HepG2 (cell line): ENCODE results near the gene GFER. TPM values are rescaled to one million over a fixed set of nuclear protein-coding genes. Genes with fewer than 3 reads are reported as not detected.

Source experiments
- CCAR2 ChIP-seq: fragments of 200-400 bp; formaldehyde crosslinking; optimal IDR thresholded peaks from 2 replicates; pipeline ENCODE3; 2018; ENCODE audit warnings: low read depth, mild to moderate bottlenecking, low read length, moderate library complexity
- CCDC6 ChIP-seq: sonication (generic); formaldehyde crosslinking; IDR thresholded peaks from 2 replicates; pipeline ENCODE4 v1.8.1; 2022; ENCODE audit warnings: mild to moderate bottlenecking, missing genetic modification reagents, moderate library complexity
- CREB1 ChIP-seq, 2 experiments: fragments of 450-650 bp in 1 of 2; IDR thresholded peaks; 2 replicates each; pipeline ENCODE4 v1.6.1; 2016 to 2017; ENCODE audit warnings: control low read depth in 1 of 2, mild to moderate bottlenecking in 1 of 2, missing compliant biosample characterization in 1 of 2, missing genetic modification characterization in 1 of 2
- KDM5A ChIP-seq: fragments of 200-600 bp; sonication (generic); IDR thresholded peaks from 2 replicates; pipeline ENCODE4 v1.7.0; 2018; ENCODE audit warnings: antibody characterized with exemption, mild to moderate bottlenecking, low read length, borderline replicate concordance
- KMT2B ChIP-seq: IDR thresholded peaks from 2 replicates; pipeline ENCODE4 v1.6.1; 2016; ENCODE audit warnings: missing genetic modification reagents, missing compliant biosample characterization
- NPAS2 ChIP-seq: sonication (generic); formaldehyde crosslinking; IDR thresholded peaks from 2 replicates; pipeline ENCODE4 v1.8.0; 2022; ENCODE audit warnings: mild to moderate bottlenecking, missing genetic modification reagents, borderline replicate concordance
- RFX1 ChIP-seq: fragments of 450-650 bp; IDR thresholded peaks from 2 replicates; pipeline ENCODE4 v1.6.1; 2017
- SMAD3 ChIP-seq: sonication (generic); formaldehyde crosslinking; IDR thresholded peaks from 2 replicates; pipeline ENCODE4 v1.4.0; 2020; ENCODE audit warnings: missing genetic modification reagents
- TOPORS ChIP-seq: sonication (generic); formaldehyde crosslinking; IDR thresholded peaks from 2 replicates; pipeline ENCODE4 v1.8.0; 2023; ENCODE audit warnings: mild to moderate bottlenecking, missing genetic modification reagents
- ZNF274 ChIP-seq: sonication (generic); formaldehyde crosslinking; IDR thresholded peaks from 2 replicates; pipeline ENCODE4 v1.5.1; 2020; ENCODE audit warnings: mild to moderate bottlenecking, missing genetic modification reagents
- ZNF282 ChIP-seq: fragments of 450-650 bp; IDR thresholded peaks from 2 replicates; pipeline ENCODE4 v1.6.1; 2018; ENCODE audit not compliant: partially characterized antibody
- ZNF589 ChIP-seq: sonication (generic); formaldehyde crosslinking; conservative IDR thresholded peaks from 2 replicates; pipeline ENCODE4 v1.8.0; 2022; ENCODE audit warnings: mild to moderate bottlenecking, moderate library complexity, missing genetic modification reagents
- ZNF737 ChIP-seq: sonication (generic); formaldehyde crosslinking; IDR thresholded peaks from 2 replicates; pipeline ENCODE4 v1.5.0; 2020; ENCODE audit warnings: missing genetic modification reagents, mild to moderate bottlenecking, borderline replicate concordance
- ZNF883 ChIP-seq: sonication (generic); formaldehyde crosslinking; IDR thresholded peaks from 2 replicates; pipeline ENCODE4 v1.5.1; 2020; ENCODE audit warnings: mild to moderate bottlenecking, missing genetic modification reagents; ENCODE audit errors: not compliant biosample characterization
- ZSCAN21 ChIP-seq: sonication (generic); formaldehyde crosslinking; IDR thresholded peaks from 2 replicates; pipeline ENCODE4 v1.8.0; 2022; ENCODE audit warnings: mild to moderate bottlenecking, missing genetic modification reagents, moderate library complexity, borderline replicate concordance
- polyA plus RNA-seq, 8 experiments: library from polyadenylated mRNA; depleted of rRNA in 3 of 8; stranded (reverse) in 7 of 8; unstranded in 1 of 8; fragments of >200 nt; fragmentation: Illumina TruSeq in 4 of 8; extraction: Trizol in 4 of 8; gene quantifications; 2 replicates each; pipeline versions ENCODE4 v1.2.1 to v1.2.3, GENCODE V29; 2011 to 2016; ENCODE audit warnings: low read depth in 4 of 8, missing spikeins in 1 of 8, mixed read lengths in 1 of 8; ENCODE audit not compliant: insufficient read depth in 1 of 8
- total RNA-seq, 5 experiments: library from RNA; depleted of rRNA; stranded (reverse); fragments of >200 nt; fragmentation: Illumina TruSeq; extraction: Trizol; gene quantifications; 2 replicates each; pipeline ENCODE4 v1.2.3, GENCODE V29; 2016; ENCODE audit warnings: low read depth in 1 of 5
- TF ChIP-seq, protein P1 (sequence below): sonication (generic); formaldehyde crosslinking; IDR thresholded peaks from 2 replicates; pipeline ENCODE4 v1.8.0; 2022; ENCODE audit warnings: missing genetic modification reagents, low read depth, mild to moderate bottlenecking, borderline replicate concordance
- TF ChIP-seq, protein P2 (sequence below): IDR thresholded peaks from 2 replicates; pipeline ENCODE4 v1.6.1; 2016; ENCODE audit warnings: control low read depth
- TF ChIP-seq, protein P3 (sequence below): sonication (generic); formaldehyde crosslinking; IDR thresholded peaks from 2 replicates; pipeline ENCODE4 v1.4.0; 2020; ENCODE audit warnings: missing genetic modification reagents, mild to moderate bottlenecking, borderline replicate concordance
- TF ChIP-seq, protein P4 (sequence below): sonication (generic); formaldehyde crosslinking; IDR thresholded peaks from 2 replicates; pipeline ENCODE4 v1.4.0; 2020; ENCODE audit warnings: mild to moderate bottlenecking, missing genetic modification reagents, borderline replicate concordance
- TF ChIP-seq, protein P5 (sequence below): sonication (generic); formaldehyde crosslinking; IDR thresholded peaks from 2 replicates; pipeline ENCODE4 v1.9.0; 2021; ENCODE audit warnings: missing genetic modification reagents, mild to moderate bottlenecking, borderline replicate concordance

GFER gene
- total and polyA plus RNA-seq, 2 of the 13 experiments (the other 11 are each of a cell fraction or from before 2014, with no cell fraction given): 28.6 to 71.7 TPM

DNA sequence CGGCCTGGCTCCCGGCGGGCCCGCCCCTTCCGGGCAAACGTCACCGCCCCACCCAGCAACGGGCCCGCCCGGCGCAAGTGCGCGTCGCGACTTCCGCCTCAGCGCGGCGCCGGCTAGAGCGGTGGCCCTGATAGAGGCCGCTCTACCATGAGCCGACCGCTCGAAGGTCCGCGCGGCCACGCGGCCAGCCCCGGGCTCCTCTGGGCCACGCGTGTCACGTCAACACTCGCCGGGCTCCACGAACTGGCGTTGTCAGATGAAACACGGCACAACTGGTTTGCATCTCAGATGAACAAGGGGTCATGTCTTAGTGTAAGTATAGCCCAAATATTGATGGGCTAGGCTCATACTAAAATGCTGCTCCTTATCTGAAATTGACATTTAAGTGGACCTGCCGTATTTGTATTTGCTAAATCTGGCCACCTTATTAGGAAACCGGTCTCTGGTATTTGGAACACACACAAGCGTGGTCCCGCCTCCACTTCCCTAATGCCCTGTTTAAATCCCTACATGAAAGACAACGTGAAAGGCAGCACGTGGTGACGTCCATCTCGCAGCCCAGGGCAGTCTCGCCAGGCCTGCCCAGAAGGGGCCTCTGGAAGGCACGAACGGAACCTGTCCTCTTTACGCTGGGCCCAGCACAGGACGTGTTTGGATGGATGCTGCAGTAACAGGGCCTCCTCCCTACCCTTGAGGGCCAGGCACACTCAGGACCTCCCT lies 26.0 kb downstream of the GFER start, which contains the start of gene ZNF598 (continued):
- TF ChIP-seq CCDC6 (no peak), NPAS2 (CRISPR knock-in tag) (0 out of 2 replicates have a peak, but pooled peaks have one; percentile 50), SMAD3 (CRISPR knock-in tag) (no peak), ZNF883 (CRISPR knock-in tag) (peak; percentile 78), RFX1 (no peak), CCAR2 (no peak), KMT2B (CRISPR knock-in tag) (peak; percentile 52), ZNF589 (CRISPR knock-in tag) (peak; percentile 79; the same call in 1 of the 2 replicates), ZNF274 (CRISPR knock-in tag) (peak; percentile 81), ZNF737 (no peak), ZNF282 (no peak), CREB1 (IDR thresholded peaks at IDR 0.05) (peak; percentile 32; the same call in 1 of the 2 replicates), CREB1 (CRISPR knock-in tag; IDR thresholded peaks at IDR 0.05) (peak; percentile 35; the same call in 1 of the 2 replicates), TOPORS (CRISPR knock-in tag) (no peak), KDM5A (peak; percentile 44; the same call in 1 of the 2 replicates), ZSCAN21 (no peak)
- TF ChIP-seq, protein P1, sequence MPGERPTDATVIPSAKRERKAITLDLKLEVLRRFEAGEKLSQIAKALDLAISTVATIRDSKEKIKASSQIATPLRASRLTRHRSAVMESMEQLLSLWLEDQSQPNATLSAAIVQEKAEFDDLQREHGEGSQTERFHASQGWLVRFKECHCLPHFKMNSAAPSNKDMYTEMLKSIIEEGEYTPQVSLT (CRISPR knock-in tag): no peak
- TF ChIP-seq, protein P2, sequence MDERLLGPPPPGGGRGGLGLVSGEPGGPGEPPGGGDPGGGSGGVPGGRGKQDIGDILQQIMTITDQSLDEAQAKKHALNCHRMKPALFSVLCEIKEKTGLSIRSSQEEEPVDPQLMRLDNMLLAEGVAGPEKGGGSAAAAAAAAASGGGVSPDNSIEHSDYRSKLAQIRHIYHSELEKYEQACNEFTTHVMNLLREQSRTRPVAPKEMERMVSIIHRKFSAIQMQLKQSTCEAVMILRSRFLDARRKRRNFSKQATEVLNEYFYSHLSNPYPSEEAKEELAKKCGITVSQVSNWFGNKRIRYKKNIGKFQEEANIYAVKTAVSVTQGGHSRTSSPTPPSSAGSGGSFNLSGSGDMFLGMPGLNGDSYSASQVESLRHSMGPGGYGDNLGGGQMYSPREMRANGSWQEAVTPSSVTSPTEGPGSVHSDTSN (CRISPR knock-in tag): no peak
- TF ChIP-seq, protein P3, sequence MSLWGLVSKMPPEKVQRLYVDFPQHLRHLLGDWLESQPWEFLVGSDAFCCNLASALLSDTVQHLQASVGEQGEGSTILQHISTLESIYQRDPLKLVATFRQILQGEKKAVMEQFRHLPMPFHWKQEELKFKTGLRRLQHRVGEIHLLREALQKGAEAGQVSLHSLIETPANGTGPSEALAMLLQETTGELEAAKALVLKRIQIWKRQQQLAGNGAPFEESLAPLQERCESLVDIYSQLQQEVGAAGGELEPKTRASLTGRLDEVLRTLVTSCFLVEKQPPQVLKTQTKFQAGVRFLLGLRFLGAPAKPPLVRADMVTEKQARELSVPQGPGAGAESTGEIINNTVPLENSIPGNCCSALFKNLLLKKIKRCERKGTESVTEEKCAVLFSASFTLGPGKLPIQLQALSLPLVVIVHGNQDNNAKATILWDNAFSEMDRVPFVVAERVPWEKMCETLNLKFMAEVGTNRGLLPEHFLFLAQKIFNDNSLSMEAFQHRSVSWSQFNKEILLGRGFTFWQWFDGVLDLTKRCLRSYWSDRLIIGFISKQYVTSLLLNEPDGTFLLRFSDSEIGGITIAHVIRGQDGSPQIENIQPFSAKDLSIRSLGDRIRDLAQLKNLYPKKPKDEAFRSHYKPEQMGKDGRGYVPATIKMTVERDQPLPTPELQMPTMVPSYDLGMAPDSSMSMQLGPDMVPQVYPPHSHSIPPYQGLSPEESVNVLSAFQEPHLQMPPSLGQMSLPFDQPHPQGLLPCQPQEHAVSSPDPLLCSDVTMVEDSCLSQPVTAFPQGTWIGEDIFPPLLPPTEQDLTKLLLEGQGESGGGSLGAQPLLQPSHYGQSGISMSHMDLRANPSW: no peak
- TF ChIP-seq, protein P4, sequence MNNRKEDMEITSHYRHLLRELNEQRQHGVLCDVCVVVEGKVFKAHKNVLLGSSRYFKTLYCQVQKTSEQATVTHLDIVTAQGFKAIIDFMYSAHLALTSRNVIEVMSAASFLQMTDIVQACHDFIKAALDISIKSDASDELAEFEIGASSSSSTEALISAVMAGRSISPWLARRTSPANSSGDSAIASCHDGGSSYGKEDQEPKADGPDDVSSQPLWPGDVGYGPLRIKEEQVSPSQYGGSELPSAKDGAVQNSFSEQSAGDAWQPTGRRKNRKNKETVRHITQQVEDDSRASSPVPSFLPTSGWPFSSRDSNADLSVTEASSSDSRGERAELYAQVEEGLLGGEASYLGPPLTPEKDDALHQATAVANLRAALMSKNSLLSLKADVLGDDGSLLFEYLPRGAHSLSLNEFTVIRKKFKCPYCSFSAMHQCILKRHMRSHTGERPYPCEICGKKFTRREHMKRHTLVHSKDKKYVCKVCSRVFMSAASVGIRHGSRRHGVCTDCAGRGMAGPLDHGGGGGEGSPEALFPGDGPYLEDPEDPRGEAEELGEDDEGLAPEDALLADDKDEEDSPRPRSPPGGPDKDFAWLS (CRISPR knock-in tag): no peak
- TF ChIP-seq, protein P5, sequence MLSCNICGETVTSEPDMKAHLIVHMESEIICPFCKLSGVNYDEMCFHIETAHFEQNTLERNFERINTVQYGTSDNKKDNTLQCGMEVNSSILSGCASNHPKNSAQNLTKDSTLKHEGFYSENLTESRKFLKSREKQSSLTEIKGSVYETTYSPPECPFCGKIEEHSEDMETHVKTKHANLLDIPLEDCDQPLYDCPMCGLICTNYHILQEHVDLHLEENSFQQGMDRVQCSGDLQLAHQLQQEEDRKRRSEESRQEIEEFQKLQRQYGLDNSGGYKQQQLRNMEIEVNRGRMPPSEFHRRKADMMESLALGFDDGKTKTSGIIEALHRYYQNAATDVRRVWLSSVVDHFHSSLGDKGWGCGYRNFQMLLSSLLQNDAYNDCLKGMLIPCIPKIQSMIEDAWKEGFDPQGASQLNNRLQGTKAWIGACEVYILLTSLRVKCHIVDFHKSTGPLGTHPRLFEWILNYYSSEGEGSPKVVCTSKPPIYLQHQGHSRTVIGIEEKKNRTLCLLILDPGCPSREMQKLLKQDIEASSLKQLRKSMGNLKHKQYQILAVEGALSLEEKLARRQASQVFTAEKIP (CRISPR knock-in tag): no peak
